ENCODE data around the gene OCA2.

The OCA2 gene

GRCh38 chr15:27843146-27843545 is 256.0 kb downstream of the OCA2 start:
- Histone ChIP-seq H3K4me1 (ENCODE audit: control insufficient read depth, insufficient read depth, low read length) (no peaks in the 10 kb centered on the region), H3K9ac (ENCODE audit: low read depth, low read length) (no peak overlapping the region), H3K27me3 (ENCODE audit: control insufficient read depth, insufficient read depth, low read length) (no peaks in the 10 kb centered on the region), H3K27ac (ENCODE audit: low read depth, low read length) (no peak overlapping the region), H3K36me3 (ENCODE audit: control insufficient read depth, insufficient read depth, low read length) (no peaks in the 10 kb centered on the region), H3K4me3 (ENCODE audit: low read depth, low read length) (no peak overlapping the region), H3K9me3 (ENCODE audit: control insufficient read depth, insufficient read depth, low read length) (no peaks in the 10 kb centered on the region)

GRCh38 chr15:27842526-27842925 is 256.6 kb downstream of the OCA2 start:
- H3K9me3 ChIP-seq (ENCODE audit: control insufficient read depth, insufficient read depth, low read length), result no peaks in the 10 kb centered on the region
- no peak overlapping the region for H3K9ac ChIP-seq (ENCODE audit: low read depth, low read length)
- H3K4me1 ChIP-seq (ENCODE audit: control insufficient read depth, insufficient read depth, low read length), result no peaks in the 10 kb centered on the region
- H3K27ac ChIP-seq (ENCODE audit: low read depth, low read length), result no peak overlapping the region
- H3K4me3 ChIP-seq (ENCODE audit: low read depth, low read length), result no peak overlapping the region
- no peaks in the 10 kb centered on the region for H3K27me3 ChIP-seq (ENCODE audit: control insufficient read depth, insufficient read depth, low read length)
- no peaks in the 10 kb centered on the region for H3K36me3 ChIP-seq (ENCODE audit: control insufficient read depth, insufficient read depth, low read length)

GRCh38 chr15:27835233-27835939 is 263.7 kb downstream of the OCA2 start:
- Histone ChIP-seq H3K9ac (ENCODE audit: low read depth, low read length) (no peak overlapping the region), H3K9me3 (ENCODE audit: control insufficient read depth, insufficient read depth, low read length) (no peaks in the 10 kb centered on the region)

GRCh38 chr15:27834684-27835083 is 264.4 kb downstream of the OCA2 start:
- Histone ChIP-seq H3K4me3 (ENCODE audit: low read depth, low read length) (no peak overlapping the region), H3K27ac (ENCODE audit: low read depth, low read length) (no peak overlapping the region), H3K36me3 (ENCODE audit: control insufficient read depth, insufficient read depth, low read length) (no peaks in the 10 kb centered on the region), H3K9me3 (ENCODE audit: control insufficient read depth, insufficient read depth, low read length) (no peaks in the 10 kb centered on the region), H3K9ac (ENCODE audit: low read depth, low read length) (no peak overlapping the region), H3K27me3 (ENCODE audit: control insufficient read depth, insufficient read depth, low read length) (no peaks in the 10 kb centered on the region), H3K4me1 (ENCODE audit: control insufficient read depth, insufficient read depth, low read length) (no peaks in the 10 kb centered on the region)

More at GRCh38 chr15:27835233-27835939, 263.7 kb downstream of the OCA2 start:
- Histone ChIP-seq H3K36me3 (ENCODE audit: control insufficient read depth, insufficient read depth, low read length) (no peaks in the 10 kb centered on the region), H3K27me3 (ENCODE audit: control insufficient read depth, insufficient read depth, low read length) (no peaks in the 10 kb centered on the region), H3K27ac (ENCODE audit: low read depth, low read length) (no peak overlapping the region), H3K4me3 (ENCODE audit: low read depth, low read length) (no peak overlapping the region), H3K4me1 (ENCODE audit: control insufficient read depth, insufficient read depth, low read length) (no peaks in the 10 kb centered on the region)

- Histone ChIP-seq H3K4me3 (ENCODE audit: low read depth, low read length) (no peak overlapping the region), H3K27me3 (ENCODE audit: control insufficient read depth, insufficient read depth, low read length) (no peaks in the 10 kb centered on the region), H3K27ac (ENCODE audit: low read depth, low read length) (no peak overlapping the region), H3K9me3 (ENCODE audit: control insufficient read depth, insufficient read depth, low read length) (no peaks in the 10 kb centered on the region), H3K9ac (ENCODE audit: low read depth, low read length) (no peak overlapping the region), H3K4me1 (ENCODE audit: control insufficient read depth, insufficient read depth, low read length) (no peaks in the 10 kb centered on the region), H3K36me3 (ENCODE audit: control insufficient read depth, insufficient read depth, low read length) (no peaks in the 10 kb centered on the region)
Observed at GRCh38 chr15:27833974-27834373, 265.1 kb downstream of the OCA2 start.

GRCh38 chr15:27833178-27833577 is 265.9 kb downstream of the OCA2 start:
- no peaks in the 10 kb centered on the region for H3K4me1 ChIP-seq (ENCODE audit: control insufficient read depth, insufficient read depth, low read length)
- no peak overlapping the region for H3K4me3 ChIP-seq (ENCODE audit: low read depth, low read length)
- H3K36me3 ChIP-seq (ENCODE audit: control insufficient read depth, insufficient read depth, low read length), result no peaks in the 10 kb centered on the region
- H3K27me3 ChIP-seq (ENCODE audit: control insufficient read depth, insufficient read depth, low read length), result no peaks in the 10 kb centered on the region
- H3K27ac ChIP-seq (ENCODE audit: low read depth, low read length), result no peak overlapping the region
- H3K9me3 ChIP-seq (ENCODE audit: control insufficient read depth, insufficient read depth, low read length), result no peaks in the 10 kb centered on the region
- H3K9ac ChIP-seq (ENCODE audit: low read depth, low read length), result no peak overlapping the region

- Histone ChIP-seq H3K9ac (ENCODE audit: low read depth, low read length) (no peak overlapping the region), H3K4me1 (ENCODE audit: control insufficient read depth, insufficient read depth, low read length) (no peaks in the 10 kb centered on the region), H3K27ac (ENCODE audit: low read depth, low read length) (no peak overlapping the region), H3K27me3 (ENCODE audit: control insufficient read depth, insufficient read depth, low read length) (no peaks in the 10 kb centered on the region), H3K4me3 (ENCODE audit: low read depth, low read length) (no peak overlapping the region), H3K9me3 (ENCODE audit: control insufficient read depth, insufficient read depth, low read length) (no peaks in the 10 kb centered on the region), H3K36me3 (ENCODE audit: control insufficient read depth, insufficient read depth, low read length) (no peaks in the 10 kb centered on the region)
Observed at GRCh38 chr15:27832237-27832596, 266.9 kb downstream of the OCA2 start.

GRCh38 chr15:27831384-27832236 is 267.5 kb downstream of the OCA2 start:
- no peak overlapping the region for H3K27ac ChIP-seq (ENCODE audit: low read depth, low read length)

GRCh38 chr15:27828746-27829145 is 270.4 kb downstream of the OCA2 start:
- no peak overlapping the region for H3K9ac ChIP-seq (ENCODE audit: low read depth, low read length)
- H3K4me1 ChIP-seq (ENCODE audit: control insufficient read depth, insufficient read depth, low read length), result 0 out of 2 replicates have a peak, but pooled peaks cover 2% of the 10 kb centered on the region
- H3K27me3 ChIP-seq (ENCODE audit: control insufficient read depth, insufficient read depth, low read length), result no peaks in the 10 kb centered on the region
- H3K36me3 ChIP-seq (ENCODE audit: control insufficient read depth, insufficient read depth, low read length), result no peaks in the 10 kb centered on the region
- H3K9me3 ChIP-seq (ENCODE audit: control insufficient read depth, insufficient read depth, low read length), result no peaks in the 10 kb centered on the region
- no peak overlapping the region for H3K4me3 ChIP-seq (ENCODE audit: low read depth, low read length)
- H3K27ac ChIP-seq (ENCODE audit: low read depth, low read length), result no peak overlapping the region

More at GRCh38 chr15:27831384-27832236, 267.5 kb downstream of the OCA2 start:
- Histone ChIP-seq H3K9me3 (ENCODE audit: control insufficient read depth, insufficient read depth, low read length) (no peaks in the 10 kb centered on the region), H3K4me1 (ENCODE audit: control insufficient read depth, insufficient read depth, low read length) (0 out of 2 replicates have a peak, but pooled peaks cover under 1% of the 10 kb centered on the region), H3K9ac (ENCODE audit: low read depth, low read length) (no peak overlapping the region), H3K27me3 (ENCODE audit: control insufficient read depth, insufficient read depth, low read length) (no peaks in the 10 kb centered on the region), H3K36me3 (ENCODE audit: control insufficient read depth, insufficient read depth, low read length) (no peaks in the 10 kb centered on the region), H3K4me3 (ENCODE audit: low read depth, low read length) (no peak overlapping the region)

GRCh38 chr15:27826902-27827714 is 272.0 kb downstream of the OCA2 start:
- H3K9ac ChIP-seq (ENCODE audit: low read depth, low read length), result no peak overlapping the region
- no peak overlapping the region for H3K27ac ChIP-seq (ENCODE audit: low read depth, low read length)
- no peaks in the 10 kb centered on the region for H3K9me3 ChIP-seq (ENCODE audit: control insufficient read depth, insufficient read depth, low read length)
- no peaks in the 10 kb centered on the region for H3K36me3 ChIP-seq (ENCODE audit: control insufficient read depth, insufficient read depth, low read length)
- no peaks in the 10 kb centered on the region for H3K27me3 ChIP-seq (ENCODE audit: control insufficient read depth, insufficient read depth, low read length)
- no peak overlapping the region for H3K4me3 ChIP-seq (ENCODE audit: low read depth, low read length)
- H3K4me1 ChIP-seq (ENCODE audit: control insufficient read depth, insufficient read depth, low read length), result 0 out of 2 replicates have a peak, but pooled peaks cover 2% of the 10 kb centered on the region
